ENCODE data around the gene CACNA1H. TPM values are rescaled to one million over a fixed set of nuclear protein-coding genes. Genes with fewer than 3 reads are reported as not detected.
A peak's percentile ranks its signal among the peaks of the same experiment; 100 is the strongest.

CACNA1H gene
- total and polyA plus RNA-seq, 11 donors: 1.6 to 14.6 (median 3.2) TPM

- intact Hi-C loops (cut with DNase I): no loop called here
- 39 to 47% (median 44%) methylated on average over 16 to 38 of the region's 38 CpGs for WGBS, 4 donors
- Histone ChIP-seq H3K9me3 (no peaks in the 10 kb centered on the region), H3K27ac (peak overlapping the region in 9 of 12 donors; percentile 29 to 90 (median 57)), H3K4me3 (peak overlapping the region in 2 of 12 donors; percentile 1 to 4), H3K27me3 (peaks cover 0 to 35% (median 0%) of the 10 kb centered on the region in 9 donors), H3K4me1 (peaks cover 0 to 29% (median 8%) of the 10 kb centered on the region in 12 donors), H3K36me3 (no peaks in the 10 kb centered on the region)
- DNase-seq (peak; percentile 67 to 84 (median 76)), ATAC-seq (peak; percentile 38 to 73 (median 66))
- no peak for TF ChIP-seq POLR2A (IDR thresholded peaks at IDR 0.05)
- TF ChIP-seq CTCF (IDR thresholded peaks at IDR 0.05): no peak
These were observed 27.9 kb downstream of the CACNA1H start for GRCh38 chr16:1180549-1181403.

GRCh38 chr16:1181404-1182315, 28.8 kb downstream of the CACNA1H start:
- no peaks in the 10 kb centered on the region for H3K9me3 ChIP-seq
- DNase-seq (no peak), ATAC-seq (no peak)
- peak overlapping the region in 2 of 12 donors; percentile 1 to 4 for H3K4me3 ChIP-seq
- H3K27me3 ChIP-seq: peaks cover 0 to 33% (median 0%) of the 10 kb centered on the region in 9 donors
- H3K4me1 ChIP-seq: peaks cover 0 to 29% (median 8%) of the 10 kb centered on the region in 12 donors
- TF ChIP-seq POLR2A (IDR thresholded peaks at IDR 0.05) (no peak), CTCF (IDR thresholded peaks at IDR 0.05) (peak in 1 of 12 donors; percentile 6)
- peak overlapping the region in 9 of 12 donors; percentile 29 to 90 (median 57) for H3K27ac ChIP-seq
- intact Hi-C loops (cut with DNase I): no loop called here
- no peaks in the 10 kb centered on the region for H3K36me3 ChIP-seq
- 58 to 67% (median 62%) methylated on average over 28 to 39 of the region's 39 CpGs for WGBS, 4 donors

- ATAC-seq (peak; percentile 43 to 74 (median 70)), DNase-seq (peak; percentile 61 to 89 (median 76))
- peaks cover 0 to 27% (median 0%) of the 10 kb centered on the region in 9 donors for H3K27me3 ChIP-seq
These were observed 29.4 kb downstream of the CACNA1H start for GRCh38 chr16:1182316-1182671.

More at GRCh38 chr16:1182316-1182671, 29.4 kb downstream of the CACNA1H start:
- no peaks in the 10 kb centered on the region for H3K36me3 ChIP-seq
- H3K27ac ChIP-seq: peak overlapping the region in 8 of 12 donors; percentile 22 to 90 (median 62)
- H3K4me1 ChIP-seq: peaks cover 0 to 29% (median 8%) of the 10 kb centered on the region in 12 donors
- H3K9me3 ChIP-seq: no peaks in the 10 kb centered on the region
- intact Hi-C loops (cut with DNase I): no loop called here
- peak overlapping the region in 1 of 12 donors; percentile 1 for H3K4me3 ChIP-seq
- TF ChIP-seq POLR2A (IDR thresholded peaks at IDR 0.05): no peak
- 28 to 37% (median 28%) methylated on average over 18 to 19 of the region's 19 CpGs; no CpG with 5 or more reads in 1 of the 4 donors for WGBS, 4 donors

Measured in heart left ventricle (tissue), 16 donors.